Measurements from ENCODE around the gene ZNF33B.

GRCh38 chr10:42637142-42637541 lies 1.2 kb downstream of the ZNF33B start:
- TF ChIP-seq REST (IDR thresholded peaks at IDR 0.05; ENCODE audit: insufficient read depth in 1 of 2, low read depth in 2 of 2, low read length in 2 of 2) (no peak), POLR2AphosphoS5 (IDR thresholded peaks at IDR 0.05; ENCODE audit: low read depth, low read length) (no peak), FOXP2 (optimal IDR thresholded peaks at IDR 0.05; ENCODE audit: borderline replicate concordance, extremely low read depth, extremely low read length, insufficient read depth) (no peak)
